GF-D8 (cell line): ENCODE measurements around the gene GRIK2.

Experiments
- DNase-seq: peaks from one replicate; lab custom pipeline; 2025; lab: John Stamatoyannopoulos, UW

GRIK2 gene

DNA sequence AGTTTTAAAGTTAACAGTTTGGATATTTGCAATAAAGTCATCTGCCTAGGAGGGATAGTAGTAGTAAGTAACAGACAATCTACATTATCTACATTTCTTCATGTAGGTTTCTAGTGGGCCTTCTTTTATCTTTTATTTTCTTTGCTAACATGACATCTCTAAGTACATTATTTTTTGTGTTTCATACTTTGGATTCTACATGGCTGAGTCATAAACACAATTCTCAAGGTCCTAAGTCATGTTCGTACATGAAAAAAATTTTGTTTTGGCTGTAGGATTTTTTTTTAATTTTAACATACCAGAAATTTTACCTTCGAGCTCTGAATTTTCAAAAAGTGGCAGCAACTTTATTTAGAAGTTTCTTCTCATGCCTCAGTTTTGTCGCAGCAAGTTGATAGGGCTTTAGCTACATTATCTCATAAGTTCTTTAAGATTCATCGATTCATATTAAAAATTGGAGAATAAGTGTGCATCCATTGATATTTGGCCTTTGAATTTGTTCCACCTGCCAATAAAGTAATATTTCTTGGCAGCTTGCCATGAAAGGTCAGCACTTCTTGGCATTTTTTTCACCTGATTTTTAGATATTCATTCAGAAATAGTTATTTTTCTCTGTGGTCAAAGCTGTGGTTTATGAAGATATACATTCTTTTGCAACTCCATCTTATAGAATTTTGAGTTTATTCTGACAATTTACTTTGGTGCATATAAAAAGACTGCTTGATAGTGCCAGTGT is 146.2 kb downstream of the GRIK2 start:
- DNase-seq = no peak

DNA sequence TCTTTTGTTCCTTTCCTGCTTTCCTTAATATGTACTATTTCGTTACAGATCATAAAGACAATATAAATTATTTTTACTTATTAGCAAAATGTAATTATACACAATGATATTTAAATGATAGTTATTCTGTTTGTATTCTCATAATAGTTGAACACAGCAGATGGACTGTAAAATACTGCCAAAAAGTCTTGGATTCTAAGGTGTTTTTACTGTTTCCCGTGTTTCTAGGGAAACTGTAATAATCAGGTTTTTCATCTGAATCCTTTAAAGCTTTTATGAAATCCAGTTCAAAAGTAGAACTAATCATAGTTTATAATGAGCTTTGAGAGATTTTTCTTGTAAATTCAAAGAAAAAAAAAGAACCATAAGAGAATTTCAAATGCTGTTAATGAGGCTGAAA is 148.4 kb downstream of the GRIK2 start:
- no peak for DNase-seq

DNA sequence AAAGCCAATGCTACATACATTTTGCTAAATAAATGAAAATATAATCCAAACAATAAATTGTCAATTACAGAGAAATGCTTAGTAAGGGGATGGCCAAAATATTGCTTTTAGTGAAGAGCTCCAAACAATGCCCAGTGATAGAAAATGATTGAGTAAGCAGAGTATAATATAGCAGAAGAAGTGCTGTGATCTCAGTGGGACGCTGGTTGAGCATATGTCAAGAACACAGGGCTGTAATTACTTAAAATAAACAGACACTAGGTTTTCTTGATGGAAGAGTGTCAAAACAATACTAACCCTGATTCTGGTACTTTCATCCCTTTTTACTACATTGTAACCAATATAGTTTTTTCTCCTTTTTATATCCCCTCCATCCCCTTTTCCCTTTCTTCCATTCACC is 150.3 kb downstream of the GRIK2 start:
- DNase-seq = no peak

DNA sequence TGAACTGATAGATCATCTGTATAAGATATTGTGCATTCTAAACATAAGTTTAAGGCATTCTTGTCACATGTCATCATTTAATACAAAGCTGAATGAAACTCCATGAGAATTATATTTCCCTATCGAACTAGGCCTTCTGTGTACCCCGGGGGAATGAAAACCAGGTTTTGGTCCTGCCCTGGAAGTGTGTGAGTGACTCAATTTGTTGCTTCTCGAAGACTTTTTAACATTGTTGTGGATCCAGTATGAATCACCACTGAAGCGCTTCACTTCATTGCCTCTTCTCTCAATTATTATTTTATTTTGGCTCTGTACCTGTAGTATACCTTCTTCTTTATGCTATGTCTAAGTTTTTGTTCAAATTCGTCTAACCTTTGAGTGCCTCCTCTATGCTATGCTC is 150.8 kb downstream of the GRIK2 start:
- DNase-seq = no peak

DNA sequence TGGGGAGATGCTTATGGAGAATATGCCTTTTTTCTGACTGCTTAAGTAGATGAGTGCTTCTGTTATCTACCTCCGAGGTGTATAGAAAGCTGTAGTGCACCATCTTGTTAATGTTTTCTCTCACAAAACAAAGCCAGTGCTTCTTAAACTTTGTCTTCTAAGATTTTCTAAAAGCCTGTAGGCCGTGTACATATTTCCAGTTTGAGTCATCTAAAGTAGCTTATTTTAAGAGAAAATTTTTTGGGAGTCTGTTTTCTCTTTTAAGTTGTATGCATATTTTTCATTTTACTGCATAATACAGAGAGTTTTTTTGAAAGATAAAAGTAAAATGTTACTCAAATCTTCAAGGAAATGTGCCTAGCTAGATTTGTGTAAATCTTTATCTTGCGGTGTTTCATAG is 151.7 kb downstream of the GRIK2 start:
- DNase-seq = no peak

DNA sequence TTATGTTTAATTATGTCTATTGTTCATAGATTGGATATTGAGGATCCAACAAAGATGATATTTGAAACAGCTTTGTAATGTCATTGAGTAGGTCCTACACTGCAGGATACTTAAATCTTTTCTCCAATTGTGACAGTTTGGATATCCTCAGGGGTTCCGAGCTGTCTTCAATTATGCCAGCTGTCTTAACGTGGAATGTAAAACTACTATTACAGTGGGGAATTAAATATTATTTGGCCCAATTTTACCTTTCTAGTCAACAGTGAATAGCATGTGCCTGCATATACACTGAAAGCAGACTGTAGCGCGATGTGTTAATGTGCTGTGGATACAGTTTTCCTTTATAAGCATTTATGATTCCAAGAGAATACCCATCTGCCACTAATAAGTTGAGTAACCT is 156.9 kb downstream of the GRIK2 start:
- no peak for DNase-seq

DNA sequence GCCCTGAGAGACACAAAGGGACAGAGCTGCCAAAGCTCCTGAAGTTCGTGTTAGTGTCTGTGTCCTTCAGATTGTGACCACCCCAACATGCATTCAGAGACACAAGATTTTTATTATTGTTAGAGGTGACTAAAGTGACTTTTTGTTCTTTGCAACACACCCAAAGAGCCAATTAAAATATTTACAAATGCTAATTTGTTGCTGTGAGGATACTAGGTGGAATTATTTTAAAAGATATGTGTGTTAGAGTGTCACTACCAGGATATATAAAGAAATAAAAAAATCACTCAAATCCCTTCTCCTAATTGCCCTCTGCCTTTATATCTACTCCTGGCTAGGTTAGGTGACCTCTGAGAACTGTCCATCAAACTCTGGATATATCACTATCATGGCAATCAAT is 160.7 kb downstream of the GRIK2 start:
- no peak for DNase-seq

DNA sequence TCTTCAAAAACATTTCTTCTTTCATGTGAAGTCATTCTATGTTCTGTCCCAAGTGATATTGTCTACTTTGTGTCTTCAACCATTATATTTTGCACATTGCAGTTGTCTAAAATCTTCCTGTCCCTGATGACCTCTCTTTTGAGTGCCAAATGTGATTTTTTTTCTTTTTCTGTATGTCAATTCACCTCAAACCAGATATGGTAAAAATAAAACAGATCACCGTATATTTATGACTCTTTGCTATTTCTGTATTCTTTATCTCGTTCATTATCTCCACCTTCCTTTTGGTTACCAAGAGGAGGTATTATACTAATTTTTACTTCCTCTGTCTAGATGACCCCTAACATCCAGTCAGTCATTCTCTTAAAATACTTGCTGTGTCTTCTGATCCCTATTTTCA is 165.2 kb downstream of the GRIK2 start:
- DNase-seq = no peak

DNA sequence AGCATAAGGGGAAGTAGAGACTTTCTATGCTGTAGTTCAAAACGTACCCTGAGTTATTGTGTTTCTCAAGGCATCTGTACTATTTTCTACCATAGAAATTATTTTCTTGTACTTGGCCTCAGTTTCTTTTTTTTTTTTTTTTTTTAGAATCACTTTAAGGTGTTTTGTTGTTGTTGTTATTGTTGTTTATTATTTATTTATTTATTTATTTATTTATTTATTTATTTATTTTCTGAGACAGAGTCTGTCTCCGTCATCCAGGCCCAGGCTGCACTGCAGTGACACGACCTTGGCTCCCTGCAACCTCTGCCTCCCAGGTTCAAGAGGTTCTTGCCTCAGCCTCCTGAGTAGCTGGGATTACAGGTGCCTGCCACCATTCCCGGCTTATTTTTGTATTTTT is 179.1 kb downstream of the GRIK2 start:
- DNase-seq = no peak

DNA sequence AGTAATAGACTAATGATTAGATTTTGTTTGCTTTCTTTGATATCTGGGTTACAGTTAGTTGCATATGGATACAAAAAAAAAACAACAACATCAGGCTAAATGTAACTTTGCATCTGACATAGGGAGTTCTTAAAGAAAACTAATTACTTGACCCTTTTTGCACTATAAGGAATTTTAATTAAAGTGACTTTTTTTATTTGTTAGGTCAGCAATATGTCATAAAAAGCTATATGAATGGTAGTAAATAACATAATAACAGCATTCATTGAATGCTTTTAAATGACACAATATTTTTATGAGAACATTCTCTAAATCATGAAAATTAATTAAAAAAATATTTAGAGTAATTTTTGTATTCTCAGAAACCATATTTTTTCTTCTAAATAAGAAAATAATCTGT is 183.6 kb downstream of the GRIK2 start:
- no peak for DNase-seq

DNA sequence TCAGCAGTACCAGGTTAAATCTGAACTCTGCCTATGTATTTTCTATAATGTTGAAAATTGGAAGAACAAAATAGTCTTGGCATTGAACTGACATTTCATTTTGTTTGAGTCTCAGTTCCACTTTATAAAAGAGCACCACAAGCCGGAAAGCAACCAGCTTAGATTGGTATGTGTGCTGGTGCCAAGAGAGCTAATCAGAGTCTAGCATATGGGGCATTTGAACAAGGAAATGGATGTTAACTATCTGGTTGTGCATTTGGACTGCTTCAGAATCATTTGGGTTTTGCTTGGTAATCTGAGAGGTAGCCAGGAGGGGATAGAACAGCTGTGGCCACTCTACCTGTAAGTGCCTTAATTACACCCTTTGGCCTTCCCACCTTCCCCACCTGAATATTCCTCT is 184.8 kb downstream of the GRIK2 start:
- no peak for DNase-seq

DNA sequence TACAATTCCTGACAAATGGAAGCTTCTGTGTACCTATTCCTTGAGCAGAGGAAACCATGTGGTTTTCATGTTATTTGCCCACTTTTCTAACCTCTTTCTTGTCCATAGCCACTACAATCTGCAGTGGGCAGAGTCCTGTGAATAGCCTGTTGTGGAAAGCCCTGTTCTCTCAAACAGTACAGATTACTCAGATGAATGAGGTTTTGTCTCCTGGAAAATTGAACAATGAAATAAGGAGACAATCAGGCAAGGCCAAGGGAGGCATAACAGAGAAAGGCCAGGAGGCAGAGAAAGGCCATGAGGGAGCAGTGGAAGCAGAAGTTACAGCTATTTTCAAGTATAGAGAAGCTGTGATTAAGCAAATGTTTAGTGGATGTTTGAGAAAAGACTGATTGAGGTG is 189.3 kb downstream of the GRIK2 start:
- no peak for DNase-seq

DNA sequence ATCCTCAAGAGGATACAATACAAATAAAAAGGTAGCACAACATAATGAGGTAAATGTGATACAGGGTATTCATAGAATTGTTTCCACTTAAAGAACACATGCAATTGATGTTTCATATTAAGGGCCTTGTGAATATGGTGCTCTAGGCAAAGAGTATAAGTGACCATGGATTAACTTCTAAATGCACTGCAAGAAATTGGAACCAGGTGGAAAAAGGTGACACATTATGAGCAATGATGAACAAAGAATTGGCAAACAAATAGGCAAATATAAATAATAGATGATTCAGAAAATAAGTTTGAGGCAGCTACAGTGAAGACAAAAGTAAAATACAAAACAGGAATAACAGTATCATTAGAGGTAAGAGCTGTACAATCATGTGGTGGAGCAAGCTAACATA is 192.0 kb downstream of the GRIK2 start:
- no peak for DNase-seq

DNA sequence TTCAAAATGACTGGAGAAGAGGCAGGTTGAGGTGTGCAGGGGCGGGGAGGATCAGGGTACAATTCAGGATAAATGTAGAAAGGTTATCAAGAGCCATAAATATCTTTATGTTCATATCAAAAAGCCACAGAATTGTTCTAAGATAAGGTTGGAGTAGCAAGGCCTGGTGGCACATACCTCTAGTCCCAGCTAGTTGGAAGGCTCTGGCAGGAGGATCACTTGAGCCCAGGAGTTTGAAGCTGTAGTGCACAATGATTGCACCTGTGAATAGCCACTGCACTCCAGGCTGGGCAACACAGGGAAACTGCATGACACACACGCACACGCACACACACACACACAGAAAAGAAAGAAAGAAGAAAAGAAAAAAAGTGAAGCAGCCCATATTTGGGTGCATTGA is 194.8 kb downstream of the GRIK2 start:
- DNase-seq = no peak

DNA sequence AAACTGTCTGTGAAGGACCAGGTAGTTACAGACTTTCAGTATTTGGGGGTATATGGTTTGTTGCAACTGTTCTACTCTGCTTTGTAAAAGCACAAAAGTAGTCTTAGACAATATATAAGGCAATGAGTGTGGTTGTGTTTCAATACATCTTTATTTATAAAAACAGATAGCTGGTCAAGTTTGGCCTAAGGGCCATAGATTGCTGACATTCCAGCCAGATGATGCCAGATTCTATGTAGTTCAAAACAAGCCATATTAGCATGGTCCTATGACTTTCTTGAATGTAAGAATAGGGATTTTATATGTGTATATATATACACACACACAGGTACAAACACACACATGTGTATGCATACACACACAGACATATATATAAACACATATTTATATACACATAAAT is 201.8 kb downstream of the GRIK2 start:
- DNase-seq = no peak

DNA sequence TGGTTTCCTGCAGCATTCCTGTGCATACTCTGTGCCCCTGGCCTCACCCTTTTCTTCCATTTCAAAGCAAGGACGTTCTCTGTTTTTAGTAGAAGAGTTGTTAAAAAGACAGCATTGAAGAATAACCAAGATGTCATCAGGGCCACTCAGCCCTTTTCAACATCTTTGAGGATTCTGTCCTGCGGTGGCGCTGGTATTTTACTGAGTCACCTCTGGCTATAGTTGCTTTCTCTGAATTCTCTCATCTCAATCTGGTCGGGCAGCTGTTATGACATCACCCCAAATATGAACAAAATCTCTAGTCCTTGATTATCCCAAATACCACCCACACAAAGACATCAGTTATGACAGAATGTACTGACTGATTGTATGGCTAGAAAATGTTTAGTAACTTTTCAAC is 204.2 kb downstream of the GRIK2 start:
- DNase-seq = no peak

DNA sequence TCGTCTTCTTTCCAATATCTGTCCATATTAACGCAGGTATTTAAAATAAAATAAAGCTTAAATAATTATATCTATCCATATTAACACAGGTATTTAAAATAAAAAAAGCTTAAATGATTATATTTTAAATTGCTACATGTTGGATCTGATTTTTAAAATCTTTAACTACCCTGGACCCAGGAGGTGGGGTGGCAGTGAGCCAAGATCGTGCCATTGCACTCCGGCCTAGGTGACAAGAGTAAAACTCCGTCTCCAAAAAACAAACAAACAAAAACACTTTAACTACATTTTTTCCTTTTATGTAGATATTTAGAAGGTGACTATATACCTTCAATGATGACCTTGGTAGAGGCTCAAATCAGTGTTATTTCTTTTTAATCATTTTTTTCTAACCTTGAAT is 211.9 kb downstream of the GRIK2 start:
- no peak for DNase-seq

DNA sequence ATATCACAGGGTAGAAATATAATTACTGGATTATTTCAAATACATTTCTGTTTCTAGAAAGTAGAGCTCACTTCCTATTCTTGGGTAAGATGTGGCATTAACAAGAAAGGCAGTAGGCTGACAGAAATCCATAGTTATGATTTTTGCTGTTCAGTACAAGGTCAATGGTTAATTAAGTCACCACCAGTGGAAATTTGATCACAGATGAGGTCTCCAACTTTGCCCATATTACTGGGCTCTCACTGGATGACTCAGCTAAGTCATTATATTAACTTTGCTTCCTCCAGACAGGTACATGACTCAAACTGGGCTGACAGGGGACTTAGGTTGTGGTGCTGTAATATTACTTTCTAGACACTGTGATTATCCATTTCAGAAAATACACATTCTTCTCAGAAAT is 212.4 kb downstream of the GRIK2 start:
- no peak for DNase-seq

DNA sequence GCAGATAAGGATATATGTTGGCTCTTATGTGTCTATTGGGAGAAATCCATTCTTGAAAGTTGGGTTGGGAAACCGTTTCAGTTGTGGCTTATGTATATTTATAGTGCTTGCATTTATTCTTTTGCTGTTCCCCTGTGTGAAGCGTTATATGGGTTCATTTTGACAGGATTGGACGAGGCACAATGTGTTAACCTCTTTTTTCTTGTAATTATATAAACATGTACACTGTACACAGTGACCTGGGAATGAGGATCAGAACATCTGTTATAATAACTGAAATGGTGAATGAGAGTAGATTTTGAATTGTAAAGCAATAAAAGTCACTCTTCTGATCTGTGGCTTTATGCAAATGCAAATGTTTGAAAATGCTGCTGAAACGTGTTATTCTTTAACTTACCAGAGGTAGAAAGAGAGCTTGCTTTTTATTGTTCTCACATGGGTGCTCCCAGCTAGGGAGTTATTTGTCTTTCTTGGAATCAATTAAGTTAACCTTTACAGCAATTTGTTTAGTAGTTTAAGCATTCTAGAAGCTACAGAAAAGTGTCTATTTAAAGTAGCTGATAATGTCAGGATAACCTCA is 213.7 kb downstream of the GRIK2 start:
- no peak for DNase-seq

DNA sequence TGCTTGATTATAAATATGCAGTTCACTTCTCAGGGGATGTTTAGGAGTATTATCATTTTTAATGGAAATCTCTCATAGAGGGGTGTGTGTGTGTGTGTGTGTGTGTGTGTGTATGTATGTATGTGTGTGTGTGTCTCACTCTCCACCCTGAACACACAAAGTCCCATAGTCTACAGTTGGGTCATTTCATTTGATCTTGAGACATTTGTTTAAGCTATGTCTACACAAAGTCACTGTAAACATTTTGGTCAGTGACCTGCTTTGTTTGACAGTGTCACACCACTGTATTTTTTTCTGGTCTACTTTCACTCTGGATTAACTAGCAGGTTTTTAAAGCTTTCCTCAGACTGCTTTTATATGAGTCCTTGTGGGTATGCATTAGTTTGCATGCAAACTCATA is 215.2 kb downstream of the GRIK2 start:
- DNase-seq = no peak

DNA sequence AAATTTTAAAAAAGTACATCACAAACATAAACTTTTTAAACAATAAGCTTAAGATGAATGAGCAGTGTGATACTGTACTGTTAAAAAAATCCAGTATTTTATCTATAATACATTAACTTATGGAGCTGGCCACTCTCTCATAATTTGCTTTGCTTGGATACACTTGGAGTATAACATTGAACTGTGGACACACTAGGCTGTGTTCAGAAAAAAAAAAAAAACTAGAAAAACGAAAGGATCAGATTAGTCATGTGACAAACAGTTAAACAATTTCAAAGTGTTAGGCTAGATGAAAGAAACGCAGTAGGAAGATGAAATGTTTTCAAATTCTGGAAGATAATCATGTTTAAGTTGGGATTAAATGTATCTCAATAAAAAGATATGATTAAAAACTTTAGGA is 220.0 kb downstream of the GRIK2 start:
- DNase-seq = no peak

DNA sequence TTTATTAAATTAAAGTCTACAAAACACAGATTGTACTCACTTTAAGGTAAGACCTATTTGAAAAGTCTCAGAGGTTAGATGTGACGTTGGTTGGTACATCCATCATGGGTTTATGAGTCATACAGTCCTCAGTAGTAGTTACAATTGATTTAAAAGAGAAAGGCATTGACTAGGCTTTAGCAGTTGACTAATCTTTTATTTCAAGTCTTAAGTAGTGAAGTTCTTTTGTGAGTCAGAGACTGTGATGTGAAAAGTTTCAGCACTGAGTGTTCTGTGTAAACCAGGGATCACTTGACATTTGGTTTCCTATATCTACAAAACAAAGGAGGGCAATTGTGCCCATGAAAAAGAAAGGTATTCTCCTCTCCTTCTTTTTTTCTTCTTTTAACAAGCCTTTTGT is 221.3 kb downstream of the GRIK2 start:
- no peak for DNase-seq

DNA sequence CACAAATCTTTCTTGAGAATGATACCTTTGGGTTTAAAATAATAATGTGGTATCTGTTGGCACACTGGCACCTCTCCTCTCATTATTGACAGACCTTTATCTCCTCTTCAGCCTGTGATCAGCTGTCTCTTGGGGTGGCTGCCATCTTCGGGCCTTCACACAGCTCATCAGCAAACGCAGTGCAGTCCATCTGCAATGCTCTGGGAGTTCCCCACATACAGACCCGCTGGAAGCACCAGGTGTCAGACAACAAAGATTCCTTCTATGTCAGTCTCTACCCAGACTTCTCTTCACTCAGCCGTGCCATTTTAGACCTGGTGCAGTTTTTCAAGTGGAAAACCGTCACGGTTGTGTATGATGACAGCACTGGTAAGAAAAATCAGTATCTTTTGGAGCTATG is 232.8 kb downstream of the GRIK2 start:
- DNase-seq = no peak

DNA sequence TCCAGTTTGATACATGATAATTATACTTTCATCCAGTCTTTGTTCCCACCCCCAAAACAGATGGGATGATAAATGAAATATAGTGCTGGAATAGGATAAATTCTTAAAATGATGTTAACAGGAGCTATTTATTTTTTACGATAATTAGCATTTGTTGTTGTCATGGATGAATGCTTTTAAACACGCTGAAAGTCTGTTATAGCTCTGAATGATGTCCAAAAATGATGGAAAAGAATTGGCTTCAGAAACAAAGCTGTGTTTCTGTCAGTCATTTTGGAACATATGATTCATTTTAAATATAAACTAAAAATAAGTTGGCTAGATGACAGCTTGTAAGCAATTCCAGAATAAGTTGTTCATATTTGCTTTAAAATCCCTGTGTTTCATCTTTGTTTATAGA is 237.4 kb downstream of the GRIK2 start:
- DNase-seq = no peak
